WTC11 (cell line): ENCODE data around the gene ZMYND12. TPM values are rescaled to one million over a fixed set of nuclear protein-coding genes. Genes with fewer than 3 reads are reported as not detected.

Experiments used
- ATAC-seq: fragments of 200-7000 bp; cut with Tn5 transposase; 2 replicates; pipeline ENCODE4 v1.10.0; 2021; ENCODE audit warnings: mild to moderate bottlenecking, moderate library complexity
- CTCF ChIA-PET: fragments of 300-600 bp; sonication (Branson Sonifier 250); formaldehyde crosslinking; loops from one replicate; lab custom pipeline; 2021; ENCODE audit warnings: antibody characterized with exemption; lab: Charles Lee
- POLR2A ChIA-PET: fragments of 350-600 bp; sonication (Branson Sonifier 250); formaldehyde crosslinking; loops from one replicate; lab custom pipeline; 2021; ENCODE audit warnings: antibody characterized with exemption; lab: Charles Lee
- DNase-seq: peaks from one replicate; pipeline ENCODE4 v3.0.0; 2021; ENCODE audit warnings: low spot score
- H3K27ac Mint-ChIP-seq: 2 replicates; pipeline ENCODE4 v1.8.0; 2021; ENCODE audit warnings: mixed read lengths
- H3K27me3 Mint-ChIP-seq: 2 replicates; pipeline ENCODE4 v1.8.0; 2021; ENCODE audit warnings: low read depth, mild to moderate bottlenecking, moderate library complexity, mixed read lengths
- H3K36me3 Mint-ChIP-seq: 2 replicates; pipeline ENCODE4 v1.8.0; 2021; ENCODE audit warnings: mixed read lengths
- H3K4me1 Mint-ChIP-seq: 2 replicates; pipeline ENCODE4 v1.8.0; 2022; ENCODE audit warnings: mixed read lengths
- H3K4me3 Mint-ChIP-seq: 2 replicates; pipeline ENCODE4 v1.8.0; 2021; ENCODE audit warnings: mild to moderate bottlenecking, moderate library complexity, mixed read lengths
- H3K9me3 Mint-ChIP-seq: 2 replicates; pipeline ENCODE4 v1.8.0; 2021; ENCODE audit warnings: mixed read lengths
- ELF4 ChIP-seq: sonication (generic); formaldehyde crosslinking; IDR thresholded peaks from 2 replicates; pipeline ENCODE4 v1.8.1; 2022; ENCODE audit warnings: low read depth, mild to moderate bottlenecking, moderate library complexity, missing genetic modification reagents
- FOXJ3 ChIP-seq: sonication (generic); formaldehyde crosslinking; IDR thresholded peaks from 2 replicates; pipeline ENCODE4 v1.9.0; 2021; ENCODE audit warnings: missing genetic modification reagents, mild to moderate bottlenecking, borderline replicate concordance
- HMGXB4 ChIP-seq: sonication (generic); formaldehyde crosslinking; IDR thresholded peaks from 2 replicates; pipeline ENCODE4 v1.8.1; 2023; ENCODE audit warnings: mild to moderate bottlenecking, moderate library complexity, missing genetic modification reagents
- IRF2 ChIP-seq: sonication (generic); formaldehyde crosslinking; IDR thresholded peaks from 2 replicates; pipeline ENCODE4 v1.8.0; 2022; ENCODE audit warnings: low read depth, missing genetic modification reagents, borderline replicate concordance
- JUN ChIP-seq: sonication (generic); formaldehyde crosslinking; IDR thresholded peaks from 2 replicates; pipeline ENCODE4 v1.8.0; 2023; ENCODE audit warnings: mild to moderate bottlenecking, missing genetic modification reagents
- MXD4 ChIP-seq: fragments of 250-450 bp; sonication (Bioruptor Pico); IDR thresholded peaks from 2 replicates; pipeline ENCODE4 v1.8.0; 2021; ENCODE audit warnings: mild to moderate bottlenecking, moderate library complexity, borderline replicate concordance
- NFYB ChIP-seq: sonication (generic); formaldehyde crosslinking; conservative IDR thresholded peaks from 2 replicates; pipeline ENCODE4 v1.8.0; 2022; ENCODE audit warnings: low read depth, missing genetic modification reagents
- PRDM15 ChIP-seq: sonication (generic); formaldehyde crosslinking; IDR thresholded peaks from 2 replicates; pipeline ENCODE4 v1.8.0; 2022; ENCODE audit warnings: missing genetic modification reagents
- PREB ChIP-seq: sonication (generic); formaldehyde crosslinking; IDR thresholded peaks from 2 replicates; pipeline ENCODE4 v1.8.1; 2022; ENCODE audit warnings: mild to moderate bottlenecking, missing genetic modification reagents, moderate library complexity, borderline replicate concordance
- ZNF219 ChIP-seq: sonication (generic); formaldehyde crosslinking; IDR thresholded peaks from 2 replicates; pipeline ENCODE4 v1.8.0; 2023; ENCODE audit warnings: missing genetic modification reagents, mild to moderate bottlenecking, borderline replicate concordance
- ZNF263 ChIP-seq: sonication (generic); formaldehyde crosslinking; IDR thresholded peaks from 2 replicates; pipeline ENCODE4 v1.8.1; 2022; ENCODE audit warnings: low read depth, mild to moderate bottlenecking, moderate library complexity, missing genetic modification reagents
- ZNF396 ChIP-seq: fragments of 250-450 bp; sonication (Bioruptor Pico); IDR thresholded peaks from 2 replicates; pipeline ENCODE4 v1.8.0; 2021; ENCODE audit warnings: mild to moderate bottlenecking, moderate library complexity, borderline replicate concordance
- ZNF416 ChIP-seq: fragments of 250-450 bp; sonication (Bioruptor Pico); IDR thresholded peaks from 2 replicates; pipeline ENCODE4 v1.9.0; 2021; ENCODE audit warnings: mild to moderate bottlenecking, inconsistent platforms
- ZNF512 ChIP-seq: sonication (generic); formaldehyde crosslinking; IDR thresholded peaks from 2 replicates; pipeline ENCODE4 v1.8.1; 2022; ENCODE audit warnings: missing genetic modification reagents, borderline replicate concordance
- ZSCAN18 ChIP-seq: fragments of 250-450 bp; sonication (Bioruptor Pico); IDR thresholded peaks from 2 replicates; pipeline ENCODE4 v2.1.2; 2022; ENCODE audit warnings: mild to moderate bottlenecking, moderate library complexity
- total RNA-seq: library from RNA; stranded (reverse); gene quantifications from 3 replicates; pipeline ENCODE4 v1.2.3, GENCODE V29; 2021
- TF ChIP-seq, protein P1 (sequence below): sonication (generic); formaldehyde crosslinking; IDR thresholded peaks from 2 replicates; pipeline ENCODE4 v1.8.1; 2023; ENCODE audit warnings: mild to moderate bottlenecking, missing genetic modification reagents, moderate library complexity

ZMYND12 gene
- total RNA-seq, 1 experiment from 2014 or later, result 0.63 TPM

DNA sequence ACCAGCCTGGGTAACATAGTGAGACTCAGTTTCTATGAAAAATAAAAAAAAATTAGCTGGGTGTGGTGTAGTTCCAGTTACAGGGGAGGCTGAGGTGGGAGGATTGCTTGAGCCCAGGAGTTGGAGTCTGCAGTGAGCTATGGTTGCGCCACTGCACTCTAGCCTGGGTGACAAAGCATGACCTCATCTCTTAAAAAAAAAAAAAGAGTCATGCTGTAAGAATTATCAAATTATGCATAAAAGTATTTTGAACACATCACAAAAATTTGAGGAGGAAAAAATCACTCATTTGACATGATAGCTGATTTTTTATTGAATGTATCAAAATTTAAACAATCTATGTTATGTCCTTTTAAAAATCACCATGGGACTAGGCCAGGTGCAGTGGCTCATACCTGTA is 25.1 kb upstream of the ZMYND12 start (continued):
- TF ChIP-seq, protein P1, sequence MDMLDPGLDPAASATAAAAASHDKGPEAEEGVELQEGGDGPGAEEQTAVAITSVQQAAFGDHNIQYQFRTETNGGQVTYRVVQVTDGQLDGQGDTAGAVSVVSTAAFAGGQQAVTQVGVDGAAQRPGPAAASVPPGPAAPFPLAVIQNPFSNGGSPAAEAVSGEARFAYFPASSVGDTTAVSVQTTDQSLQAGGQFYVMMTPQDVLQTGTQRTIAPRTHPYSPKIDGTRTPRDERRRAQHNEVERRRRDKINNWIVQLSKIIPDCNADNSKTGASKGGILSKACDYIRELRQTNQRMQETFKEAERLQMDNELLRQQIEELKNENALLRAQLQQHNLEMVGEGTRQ (CRISPR knock-in tag), result no peak
- no peak for TF ChIP-seq FOXJ3 (CRISPR knock-in tag)
- no peak for TF ChIP-seq PRDM15 (CRISPR knock-in tag)
- TF ChIP-seq IRF2 (CRISPR knock-in tag), result no peak
- TF ChIP-seq, all 79 proteins: peak for 0

GRCh38 chr1:42479621-42480020 is 23.8 kb upstream of the ZMYND12 start:
- POLR2A ChIA-PET, result no interaction called here
- CTCF ChIA-PET, result interaction anchor here (0.9 to 1.1 kb wide), 2 partner anchors 17 to 57 kb away, joined by 3 to 4 read pairs; no protein-coding TSS in a partner anchor
- Mint-ChIP-seq H3K27ac (no peak overlapping the region), H3K9me3 (no peaks in the 10 kb centered on the region), H3K4me1 (0 out of 2 replicates have a peak, but pooled peaks cover 2% of the 10 kb centered on the region), H3K4me3 (no peak overlapping the region), H3K36me3 (no peaks in the 10 kb centered on the region), H3K27me3 (no peaks in the 10 kb centered on the region)
- TF ChIP-seq PREB (CRISPR knock-in tag), result no peak
- DNase-seq, result no peak
- peak; percentile 100 for ATAC-seq

- ATAC-seq, result no peak
- Mint-ChIP-seq H3K27me3 (no peaks in the 10 kb centered on the region), H3K4me1 (0 out of 2 replicates have a peak, but pooled peaks cover 2% of the 10 kb centered on the region), H3K36me3 (no peaks in the 10 kb centered on the region), H3K9me3 (no peaks in the 10 kb centered on the region), H3K4me3 (no peak overlapping the region), H3K27ac (no peak overlapping the region)
- POLR2A ChIA-PET, result no interaction called here
- CTCF ChIA-PET, result no interaction called here
- DNase-seq, result no peak
- TF ChIP-seq HMGXB4 (CRISPR knock-in tag) (no peak), ZNF263 (CRISPR knock-in tag) (no peak), ZNF219 (CRISPR knock-in tag) (no peak), MXD4 (CRISPR knock-in tag) (no peak), JUN (no peak), PRDM15 (CRISPR knock-in tag) (no peak), ELF4 (CRISPR knock-in tag) (no peak), ZSCAN18 (CRISPR knock-in tag) (no peak), ZNF396 (CRISPR knock-in tag) (no peak), ZNF416 (CRISPR knock-in tag) (no peak), NFYB (CRISPR knock-in tag) (no peak), ZNF512 (CRISPR knock-in tag) (no peak)
- TF ChIP-seq, protein P1 (CRISPR knock-in tag), result no peak
Observed at GRCh38 chr1:42477775-42478174, 22.0 kb upstream of the ZMYND12 start.
